COLO668 (cell line): ENCODE measurements around the gene FAM81B.
A peak's percentile ranks its signal among the peaks of the same experiment; 100 is the strongest.
"Not testable (repeated sequence)": the region's sequence is repeated elsewhere in the genome, so short reads cannot be mapped to it uniquely, and the experiment has no call there.

Experiments used
- DNase-seq: peaks from one replicate; lab custom pipeline; 2025; ENCODE audit not compliant: unreplicated experiment; lab: John Stamatoyannopoulos, UW

Gene FAM81B

DNA sequence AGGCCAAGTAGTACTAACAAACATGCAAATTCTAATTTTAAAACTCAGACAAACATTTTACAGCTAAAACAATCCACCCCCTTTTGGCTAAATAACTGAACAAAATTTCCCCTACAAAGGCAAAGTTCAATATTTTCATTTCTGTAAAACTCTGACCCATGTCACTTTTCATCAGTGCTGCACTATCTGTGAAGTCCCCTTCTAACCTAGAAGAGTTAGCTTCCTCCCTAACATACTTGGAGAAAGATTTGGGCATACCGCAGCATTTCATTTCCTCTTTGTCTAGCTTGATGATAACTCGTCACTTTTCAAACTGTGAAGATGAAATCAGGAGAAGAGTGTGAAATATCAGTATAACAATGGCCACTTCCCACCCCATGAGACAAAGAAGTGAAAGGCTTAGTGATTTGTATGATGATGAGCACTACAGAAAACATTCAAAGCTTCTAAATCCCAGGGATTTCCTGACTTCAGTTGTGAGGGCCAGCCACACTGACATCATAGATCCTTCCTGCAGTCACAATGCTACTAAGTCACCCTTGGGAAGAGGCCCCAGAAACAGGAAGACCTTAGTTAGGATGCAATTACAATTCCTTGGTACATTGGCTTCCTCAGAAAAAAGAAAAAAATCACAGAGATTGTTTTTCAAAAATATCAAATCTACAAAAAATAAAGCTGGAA lies at the start of gene FAM81B:
Gene FAM81B, plus strand, starts transcription at position 555 of the 681 bp plus-strand sequence. Its CDS starts 24 bp downstream, at position 579.
- DNase-seq: no peak

DNA sequence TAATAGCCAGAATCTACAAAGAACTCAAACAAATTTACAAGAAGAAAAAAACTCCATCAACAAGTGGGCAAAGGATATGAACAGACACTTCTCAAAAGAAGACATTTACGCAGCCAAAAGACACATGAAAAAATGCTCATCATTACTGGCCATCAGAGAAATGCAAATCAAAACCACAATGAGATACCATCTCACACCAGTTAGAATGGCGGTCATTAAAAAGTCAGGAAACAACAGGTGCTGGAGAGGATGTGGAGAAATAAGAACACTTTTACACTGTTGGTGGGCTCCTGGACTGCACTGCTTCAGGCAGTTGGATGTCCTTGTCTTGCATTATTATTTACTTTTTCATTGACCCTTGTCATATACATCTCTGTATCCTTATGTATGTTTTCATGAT lies 49.7 kb upstream of the FAM81B start:
- DNase-seq: not testable (repeated sequence)

GRCh38 chr5:95347506-95348120 lies 43.6 kb upstream of the FAM81B start:
- DNase-seq: no peak

GRCh38 chr5:95350631-95351030 lies 40.5 kb upstream of the FAM81B start:
- DNase-seq: no peak

DNA sequence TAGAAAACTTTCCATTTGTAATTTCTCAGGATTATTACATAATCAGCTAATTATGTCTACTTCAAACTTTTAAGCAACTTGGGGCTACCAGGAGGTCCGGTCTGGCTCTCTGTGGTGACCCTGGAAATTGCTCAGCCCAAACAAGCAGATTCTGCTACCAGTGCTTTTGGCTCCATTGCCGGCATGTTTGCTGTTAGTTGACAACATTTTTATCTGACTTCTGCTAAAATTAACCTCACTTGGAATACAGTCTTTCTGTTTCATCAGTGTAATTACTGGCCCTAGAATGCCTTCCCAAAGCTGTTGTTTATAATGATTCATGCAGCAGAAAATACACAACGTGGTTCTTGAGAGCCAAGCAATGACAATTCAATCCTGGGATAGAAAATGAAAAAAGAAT lies 38.5 kb upstream of the FAM81B start:
- DNase-seq: no peak

- DNase-seq: no peak
Observed at GRCh38 chr5:95358320-95358719, 32.8 kb upstream of the FAM81B start.

DNA sequence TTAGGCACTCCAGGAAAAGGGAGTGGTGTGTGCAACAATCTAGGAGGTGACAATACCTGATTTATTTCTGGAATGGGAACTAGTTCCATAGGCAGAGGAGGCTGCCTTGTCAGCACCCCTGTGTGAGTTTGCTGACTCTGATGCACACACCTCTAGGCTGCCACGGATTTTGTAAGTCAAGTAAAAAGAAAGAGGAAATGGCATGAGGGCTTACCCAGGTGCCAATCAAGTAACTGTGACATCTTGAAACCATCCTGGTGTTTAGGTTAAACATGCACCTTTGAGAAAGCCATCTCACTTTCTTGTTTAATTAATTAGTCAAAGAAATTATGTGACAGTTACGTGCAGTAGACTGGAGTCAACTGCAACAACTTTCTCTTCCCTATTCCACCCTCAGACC lies 32.3 kb upstream of the FAM81B start:
- no peak for DNase-seq

DNA sequence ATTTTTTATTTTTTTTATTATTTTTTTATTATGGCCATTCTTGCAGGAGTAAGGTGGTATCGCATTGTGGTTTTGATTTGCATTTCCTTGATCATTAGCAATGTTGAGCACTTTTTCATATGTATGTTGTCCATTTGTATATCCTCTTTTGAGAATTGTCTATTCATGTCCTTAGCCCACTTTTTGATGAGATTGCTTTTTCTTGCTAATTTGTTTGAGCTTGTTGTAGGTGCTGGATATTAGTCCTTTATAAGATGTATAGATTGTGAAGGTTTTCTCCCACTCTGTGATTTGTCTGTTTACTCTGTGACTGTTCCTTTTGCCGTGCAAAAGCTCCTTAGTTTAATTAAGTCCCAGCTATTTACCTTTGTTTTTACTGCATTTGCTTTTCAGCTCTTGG lies 30.5 kb upstream of the FAM81B start:
- DNase-seq: not testable (repeated sequence)

DNA sequence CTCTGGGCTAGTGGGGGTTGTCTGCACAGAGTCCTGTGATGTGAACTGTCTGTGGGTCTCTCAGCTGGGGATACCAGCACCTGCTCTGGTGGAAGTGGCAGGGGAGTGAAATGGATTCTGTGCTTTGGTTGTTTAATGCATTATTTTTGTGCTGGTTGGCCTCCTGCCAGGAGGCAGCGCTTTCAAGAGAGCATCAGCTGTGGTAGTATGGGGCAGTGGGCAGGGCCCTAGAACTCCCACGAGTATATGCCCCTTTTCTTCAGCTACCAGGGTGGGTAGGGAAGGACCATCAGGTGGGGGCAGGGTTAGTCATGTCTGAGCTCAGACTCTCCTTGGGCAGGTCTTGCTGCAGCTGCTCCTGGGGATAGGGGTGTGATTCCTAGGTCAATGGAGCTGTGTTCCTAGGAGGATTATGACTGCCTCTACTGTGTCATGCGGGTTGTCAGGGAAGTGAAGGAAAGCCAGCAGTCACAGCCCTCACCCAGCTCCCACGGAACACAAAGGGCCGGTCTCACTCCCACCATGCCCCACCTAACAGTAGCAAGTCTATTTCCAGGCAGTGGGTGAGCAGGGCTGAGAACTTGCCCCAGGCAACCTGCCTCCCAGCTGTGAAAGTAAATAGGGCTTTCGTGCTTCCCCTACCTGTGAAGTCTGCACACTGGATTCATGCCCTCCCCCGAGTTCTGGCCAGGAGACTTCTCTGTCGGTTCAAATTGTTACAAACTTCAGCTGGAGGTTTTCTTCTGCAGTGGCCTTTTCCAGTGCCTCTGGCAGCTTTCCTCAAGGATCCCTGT lies 25.7 kb upstream of the FAM81B start:
- DNase-seq: peak; percentile 17

GRCh38 chr5:95369782-95370181 lies 21.4 kb upstream of the FAM81B start:
- no peak for DNase-seq

- no peak for DNase-seq
Observed at GRCh38 chr5:95374061-95374460, 17.1 kb upstream of the FAM81B start.

DNA sequence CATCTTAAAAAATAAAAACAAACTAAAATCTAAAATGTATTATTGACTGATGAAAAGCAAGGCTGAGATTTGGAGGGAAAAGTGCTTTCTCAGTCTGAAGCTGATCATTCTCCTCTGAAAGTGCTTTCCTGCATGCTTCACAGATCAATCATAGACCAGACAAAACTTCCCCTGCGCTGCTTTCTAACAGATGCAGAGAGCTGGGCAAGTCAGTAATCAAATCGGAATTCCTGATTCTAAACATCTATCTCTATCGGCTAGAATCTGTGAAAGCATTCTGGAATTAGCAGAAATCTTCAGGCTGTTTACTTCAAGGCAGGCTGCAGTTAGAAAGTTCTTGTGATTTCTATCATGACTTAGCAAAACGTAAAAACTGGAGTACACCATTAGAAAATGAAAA lies 15.6 kb upstream of the FAM81B start:
- no peak for DNase-seq

GRCh38 chr5:95379133-95379532 lies 12.0 kb upstream of the FAM81B start:
- no peak for DNase-seq

- no peak for DNase-seq
Observed at GRCh38 chr5:95380103-95380628, 11.0 kb upstream of the FAM81B start.

DNA sequence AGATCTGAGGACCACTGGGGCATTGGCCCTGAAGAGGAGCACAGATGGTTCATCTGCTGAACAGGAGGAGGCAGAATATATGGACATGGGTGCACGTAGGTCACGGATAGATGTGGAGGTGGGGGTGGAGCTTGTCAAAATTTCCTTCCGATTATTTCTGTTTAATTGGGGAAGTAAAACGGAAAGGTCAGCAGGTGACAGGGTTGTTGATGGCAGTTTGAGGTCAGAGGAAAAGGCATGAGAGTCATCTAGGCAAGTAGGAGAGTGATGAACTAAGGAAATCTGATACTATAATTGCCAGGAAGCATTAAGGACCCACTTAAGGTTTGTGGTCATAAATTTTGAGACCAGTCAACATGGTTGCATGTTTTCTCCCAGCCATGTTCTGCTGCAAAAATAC lies 8.4 kb upstream of the FAM81B start:
- DNase-seq: peak; percentile 28

- no peak for DNase-seq
Observed at GRCh38 chr5:95384485-95385213, 6.5 kb upstream of the FAM81B start.

- DNase-seq: no peak
Observed at GRCh38 chr5:95385334-95385733, 5.8 kb upstream of the FAM81B start.

DNA sequence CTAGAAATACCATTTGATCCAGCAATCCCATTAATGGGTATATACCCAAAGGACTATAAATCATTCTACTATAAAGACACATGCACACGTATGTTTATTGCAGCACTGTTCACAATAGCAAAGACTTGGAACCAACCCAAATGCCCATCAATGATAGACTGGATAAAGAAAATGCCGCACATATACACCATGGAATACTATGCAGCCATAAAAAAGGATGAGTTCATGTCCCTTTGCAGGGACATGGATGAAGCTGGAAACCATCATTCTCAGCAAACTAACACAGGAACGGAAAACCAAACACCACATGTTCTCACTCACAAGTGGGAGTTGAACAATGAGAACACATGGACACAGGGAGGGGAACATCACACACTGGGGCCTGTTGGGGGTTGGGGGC lies 799 bp downstream of the FAM81B start:
- not testable (repeated sequence) for DNase-seq

GRCh38 chr5:95392593-95393182 lies 1.5 kb downstream of the FAM81B start:
- DNase-seq: peak; percentile 4

GRCh38 chr5:95393279-95393678 lies 2.1 kb downstream of the FAM81B start:
- no peak for DNase-seq

GRCh38 chr5:95398989-95399388 lies 7.8 kb downstream of the FAM81B start:
- no peak for DNase-seq
